HG03064 (cell line): ENCODE data around the gene PLXNA2.

Source experiments
- ATAC-seq: cut with Tn5 transposase; IDR thresholded peaks from one replicate; pipeline ENCODE4 v1.9.1; 2021; ENCODE audit warnings: low read depth; ENCODE audit not compliant: unreplicated experiment

PLXNA2 gene

GRCh38 chr1:208166340-208167138 lies 77.6 kb downstream of the PLXNA2 start:
- no peak for ATAC-seq

- no peak for ATAC-seq
Observed at GRCh38 chr1:208165659-208166058, 78.5 kb downstream of the PLXNA2 start.

DNA sequence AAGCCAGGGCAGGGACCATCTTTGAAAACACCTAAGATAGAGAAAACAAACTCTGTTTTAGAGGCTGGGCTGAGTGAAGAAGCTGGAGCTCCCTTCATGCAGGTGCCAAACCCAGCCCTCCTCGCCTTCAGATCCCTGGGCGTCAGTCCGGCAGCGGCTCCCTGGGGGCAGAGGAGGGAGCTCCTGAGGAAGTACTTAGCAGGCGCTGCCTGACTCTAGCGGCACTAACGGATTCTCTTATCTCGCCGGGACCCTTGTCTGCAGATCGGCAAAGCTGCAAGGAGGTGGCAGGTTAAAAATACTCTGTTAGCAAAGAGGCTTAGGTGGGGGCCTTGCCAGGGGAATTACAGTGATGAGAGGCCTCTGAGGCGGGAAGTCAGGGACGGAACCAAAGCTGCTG lies 79.6 kb downstream of the PLXNA2 start:
- no peak for ATAC-seq

DNA sequence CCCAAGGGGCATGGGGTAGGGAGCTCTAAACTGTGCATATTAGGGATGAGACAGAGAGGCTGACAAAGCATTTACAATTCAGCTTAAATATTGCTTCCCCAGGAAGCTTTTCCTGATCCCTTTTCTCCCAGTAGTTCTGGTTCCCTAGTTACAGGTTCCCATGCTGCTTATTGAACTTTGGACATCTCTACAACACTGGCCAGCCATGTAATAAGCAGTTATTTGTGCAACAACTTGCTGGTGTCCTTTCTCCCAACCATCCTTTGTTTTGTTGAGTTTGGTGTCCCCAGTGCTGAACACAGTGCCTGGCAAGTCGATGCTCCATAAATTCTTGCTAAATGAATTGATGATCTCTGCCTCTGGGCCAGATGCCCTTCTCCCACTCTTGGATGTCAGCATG lies 80.6 kb downstream of the PLXNA2 start:
- ATAC-seq = no peak

DNA sequence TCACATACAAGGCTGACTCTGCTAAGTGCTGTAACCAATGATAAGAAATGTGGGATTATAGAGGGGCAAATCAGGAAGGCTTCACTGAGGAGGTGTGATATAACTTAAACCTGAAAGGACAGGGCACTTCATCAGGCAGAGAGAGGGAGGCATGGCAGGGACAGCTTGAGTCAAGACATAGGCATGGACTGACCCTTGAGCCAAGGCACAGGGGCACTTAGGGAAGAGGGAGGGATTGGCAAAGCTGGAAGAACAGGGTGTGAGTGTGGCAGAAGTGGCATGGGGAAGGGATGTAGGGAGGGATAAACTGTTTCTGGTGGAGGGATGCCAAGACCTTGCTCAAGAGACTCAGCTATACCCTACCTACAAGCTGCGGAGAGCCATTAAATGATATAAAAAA lies 81.3 kb downstream of the PLXNA2 start:
- no peak for ATAC-seq

GRCh38 chr1:208161656-208162375 lies 82.4 kb downstream of the PLXNA2 start:
- ATAC-seq = no peak

DNA sequence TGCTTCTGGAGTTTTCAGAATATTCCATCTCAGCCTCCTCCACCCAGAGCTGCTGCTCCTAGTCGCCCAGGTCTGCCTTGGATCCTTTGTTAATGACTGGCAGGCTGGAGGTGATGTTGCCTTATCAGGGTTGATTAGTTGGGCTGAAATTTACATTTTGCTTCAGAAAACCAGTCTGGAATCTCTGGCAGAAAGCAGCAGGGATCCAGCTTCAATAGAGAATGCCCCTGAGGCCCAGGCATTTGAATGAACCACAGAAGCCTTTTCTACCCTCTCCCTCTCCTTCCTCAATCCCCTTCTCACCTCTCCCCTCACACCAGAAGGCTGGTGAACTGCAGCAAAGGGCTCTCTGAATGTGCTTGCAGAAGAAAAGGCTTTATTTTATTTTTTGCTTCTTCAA lies 83.2 kb downstream of the PLXNA2 start:
- no peak for ATAC-seq

DNA sequence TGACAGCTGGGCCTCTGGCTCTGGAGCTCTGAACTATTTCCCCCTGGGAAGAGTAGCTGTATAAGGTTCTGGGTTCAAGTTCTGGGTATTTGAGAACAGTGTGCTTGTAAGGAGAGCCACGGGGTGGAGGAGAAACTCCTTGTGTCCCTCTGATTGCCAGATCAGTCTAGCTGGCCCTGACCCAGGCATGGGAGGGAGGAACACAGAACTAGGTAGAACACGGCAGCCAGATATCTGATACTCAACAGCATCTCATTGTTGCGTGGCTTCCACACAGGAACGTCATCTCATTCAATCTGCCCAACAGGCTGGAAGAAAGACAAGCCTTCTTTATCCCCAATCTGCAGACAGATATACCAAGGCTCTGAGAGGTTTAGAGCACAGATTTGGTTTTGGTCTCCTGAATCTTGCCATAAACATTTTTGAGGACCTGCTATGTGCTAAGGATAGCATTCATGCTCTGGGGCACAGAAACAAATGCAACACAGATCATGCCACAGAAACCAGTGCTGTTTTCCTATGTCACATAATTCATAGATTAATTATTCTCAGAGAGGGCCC lies 83.8 kb downstream of the PLXNA2 start:
- no peak for ATAC-seq

- ATAC-seq = no peak
Observed at GRCh38 chr1:208159555-208160258, 84.5 kb downstream of the PLXNA2 start.

GRCh38 chr1:208158640-208159554 lies 85.3 kb downstream of the PLXNA2 start:
- ATAC-seq = no peak

DNA sequence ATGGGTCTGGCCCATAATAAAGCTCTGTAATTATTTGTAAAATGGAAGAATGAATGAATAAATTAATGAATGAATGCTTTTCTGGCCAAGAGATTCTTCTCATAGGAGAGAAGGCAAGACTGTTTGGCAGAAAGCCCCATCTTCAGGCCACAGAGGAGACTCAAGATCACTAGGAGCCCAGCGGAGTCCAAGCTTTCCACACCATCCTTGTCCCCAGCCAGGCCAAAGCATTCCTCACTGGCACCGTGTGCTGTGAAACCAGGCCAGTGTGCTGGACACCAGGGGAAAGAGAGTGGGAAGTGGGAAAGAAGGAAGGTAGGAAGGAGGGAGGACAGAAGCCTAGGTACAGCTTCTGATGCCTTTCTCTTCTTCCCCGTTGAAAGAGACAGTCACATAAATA lies 86.4 kb downstream of the PLXNA2 start:
- no peak for ATAC-seq

- no peak for ATAC-seq
Observed at GRCh38 chr1:208156741-208157140, 87.4 kb downstream of the PLXNA2 start.

- no peak for ATAC-seq
Observed at GRCh38 chr1:208156310-208156709, 87.9 kb downstream of the PLXNA2 start.

GRCh38 chr1:208154679-208155642 lies 89.2 kb downstream of the PLXNA2 start:
- ATAC-seq = no peak

DNA sequence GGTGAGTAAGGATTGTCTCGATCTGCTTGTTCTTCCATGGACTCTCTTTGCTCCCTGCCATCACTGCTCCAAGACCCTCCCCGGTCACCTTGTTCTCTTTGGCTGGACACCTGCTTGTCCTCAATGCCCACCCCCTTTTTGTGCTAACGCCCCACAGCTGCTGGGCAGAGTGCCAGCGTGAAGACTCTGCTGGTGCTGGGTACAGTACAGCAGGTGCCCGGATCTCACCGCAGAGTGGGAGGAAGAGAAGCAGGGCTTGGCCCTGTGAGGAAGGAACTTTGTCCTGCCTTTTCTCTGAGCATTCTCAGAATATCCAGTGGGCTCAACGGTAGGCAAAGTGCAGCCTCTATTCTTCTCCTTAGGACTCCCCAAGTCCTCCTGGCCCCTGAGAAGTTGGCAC lies 90.1 kb downstream of the PLXNA2 start:
- no peak for ATAC-seq

DNA sequence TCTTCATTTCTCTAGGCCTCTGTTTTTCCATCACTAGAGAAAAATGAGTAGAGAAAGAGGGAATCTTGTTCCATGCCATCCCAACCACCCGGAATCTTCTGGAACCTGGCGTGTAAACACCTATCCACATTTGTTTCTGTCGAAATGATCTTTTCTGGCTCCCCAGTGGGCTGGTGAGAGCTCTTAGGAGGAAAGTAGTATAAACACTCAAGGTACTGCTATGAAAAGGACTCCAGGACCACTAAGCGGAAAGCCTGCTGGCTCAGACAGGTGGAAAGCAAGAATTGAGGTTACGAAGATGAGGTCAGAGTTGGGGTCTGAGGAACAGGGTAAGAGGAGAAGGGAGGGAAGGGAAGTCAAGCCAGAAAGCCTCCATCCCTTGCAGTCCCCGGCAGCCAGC lies 90.8 kb downstream of the PLXNA2 start:
- no peak for ATAC-seq

DNA sequence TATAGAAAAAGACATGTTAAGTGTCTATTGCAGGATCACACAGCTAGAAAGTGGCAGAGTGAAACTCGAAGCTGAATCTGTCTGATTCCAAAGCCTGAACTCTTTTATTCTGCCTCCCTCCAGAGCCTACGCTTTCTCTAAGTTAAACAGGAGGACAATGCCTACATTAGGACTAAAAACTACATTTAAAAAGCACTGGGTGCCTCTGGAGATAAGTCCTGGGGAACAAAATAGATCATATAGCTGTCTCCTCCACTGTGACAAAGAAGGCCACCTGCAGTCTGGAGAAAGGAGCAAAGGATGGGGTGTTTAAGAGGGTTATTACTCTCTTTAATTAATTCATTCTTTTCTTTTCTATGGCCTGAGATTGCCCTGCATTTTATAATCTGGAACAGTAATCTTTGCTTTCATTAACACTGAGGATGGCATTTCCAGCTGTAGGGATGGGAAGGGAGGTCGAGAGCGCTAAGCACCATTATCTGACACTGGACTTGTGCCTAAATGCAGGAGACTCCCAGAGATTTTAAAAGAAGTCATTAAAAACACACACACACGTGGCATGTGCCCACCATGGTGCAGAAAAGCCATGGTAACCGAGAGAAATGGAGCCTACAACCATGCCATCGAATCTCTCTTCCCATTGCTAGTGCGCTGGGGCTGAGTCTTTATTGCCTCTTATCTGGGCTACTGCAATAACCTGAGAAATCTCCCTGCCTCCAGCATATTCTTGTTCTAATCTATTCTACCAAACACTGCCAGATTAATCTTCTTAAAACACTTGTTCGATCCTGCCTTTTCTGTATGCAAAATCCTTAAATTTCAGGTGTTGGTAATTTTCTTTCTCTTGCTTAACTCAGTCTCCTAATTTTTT lies 92.2 kb downstream of the PLXNA2 start:
- no peak for ATAC-seq

GRCh38 chr1:208150833-208151458 lies 93.2 kb downstream of the PLXNA2 start:
- no peak for ATAC-seq
